PC-9 (cell line): ENCODE data around the gene OSBPL6.

Source experiments
- EZH2 ChIP-seq: fragments of 200-600 bp; sonication (generic); IDR thresholded peaks from 2 replicates; pipeline ENCODE4 v1.8.0; 2017; ENCODE audit warnings: antibody characterized with exemption, low read depth
- TF ChIP-seq, protein P1 (sequence below): fragments of 200-600 bp; sonication (generic); conservative IDR thresholded peaks from 2 replicates; pipeline ENCODE4 v1.6.1; 2017; ENCODE audit warnings: mixed run types, antibody characterized with exemption, mild to moderate bottlenecking, moderate library complexity

DNA sequence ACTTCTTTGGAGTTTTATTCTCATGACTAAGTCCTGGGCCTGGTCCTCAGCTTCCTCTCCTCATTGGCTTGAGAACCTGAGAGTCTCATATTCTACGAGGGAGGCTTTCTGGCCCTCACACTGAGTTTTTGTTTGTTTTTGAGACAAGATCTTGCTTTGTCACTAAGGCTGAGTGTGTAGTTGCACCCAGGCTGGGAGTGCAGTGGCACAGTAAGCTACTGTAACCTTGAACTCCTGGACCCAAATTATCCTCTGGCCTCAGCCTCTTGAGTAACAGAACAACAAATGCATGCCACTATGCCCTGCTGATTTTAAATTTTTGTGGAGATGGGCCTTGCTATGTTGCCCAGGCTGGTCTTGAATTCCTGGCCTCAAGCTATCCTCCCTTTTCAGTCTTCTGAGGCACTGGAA, 234.1 kb downstream of the OSBPL6 start:
- TF ChIP-seq, protein P1, sequence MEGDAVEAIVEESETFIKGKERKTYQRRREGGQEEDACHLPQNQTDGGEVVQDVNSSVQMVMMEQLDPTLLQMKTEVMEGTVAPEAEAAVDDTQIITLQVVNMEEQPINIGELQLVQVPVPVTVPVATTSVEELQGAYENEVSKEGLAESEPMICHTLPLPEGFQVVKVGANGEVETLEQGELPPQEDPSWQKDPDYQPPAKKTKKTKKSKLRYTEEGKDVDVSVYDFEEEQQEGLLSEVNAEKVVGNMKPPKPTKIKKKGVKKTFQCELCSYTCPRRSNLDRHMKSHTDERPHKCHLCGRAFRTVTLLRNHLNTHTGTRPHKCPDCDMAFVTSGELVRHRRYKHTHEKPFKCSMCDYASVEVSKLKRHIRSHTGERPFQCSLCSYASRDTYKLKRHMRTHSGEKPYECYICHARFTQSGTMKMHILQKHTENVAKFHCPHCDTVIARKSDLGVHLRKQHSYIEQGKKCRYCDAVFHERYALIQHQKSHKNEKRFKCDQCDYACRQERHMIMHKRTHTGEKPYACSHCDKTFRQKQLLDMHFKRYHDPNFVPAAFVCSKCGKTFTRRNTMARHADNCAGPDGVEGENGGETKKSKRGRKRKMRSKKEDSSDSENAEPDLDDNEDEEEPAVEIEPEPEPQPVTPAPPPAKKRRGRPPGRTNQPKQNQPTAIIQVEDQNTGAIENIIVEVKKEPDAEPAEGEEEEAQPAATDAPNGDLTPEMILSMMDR, result no peak
- TF ChIP-seq EZH2, result no peak
